D721Med (cell line): ENCODE measurements around the gene SCNN1B.

ENCODE experiments used
- DNase-seq: peaks from one replicate; pipeline ENCODE4 v3.0.0; 2011; ENCODE audit warnings: low spot score; ENCODE audit not compliant: insufficient read length
- FAIRE-seq: peaks from 2 replicates; lab custom pipeline; 2011; peaks lifted over from hg19 to GRCh38; lab: Jason Lieb, UNC
- TF ChIP-seq, protein P1 (sequence below): IDR thresholded peaks from 2 replicates; pipeline ENCODE4 v1.5.1; 2012; ENCODE audit warnings: mild to moderate bottlenecking, control low read depth; ENCODE audit not compliant: insufficient read depth; ENCODE audit errors: missing control alignments

The SCNN1B gene

DNA sequence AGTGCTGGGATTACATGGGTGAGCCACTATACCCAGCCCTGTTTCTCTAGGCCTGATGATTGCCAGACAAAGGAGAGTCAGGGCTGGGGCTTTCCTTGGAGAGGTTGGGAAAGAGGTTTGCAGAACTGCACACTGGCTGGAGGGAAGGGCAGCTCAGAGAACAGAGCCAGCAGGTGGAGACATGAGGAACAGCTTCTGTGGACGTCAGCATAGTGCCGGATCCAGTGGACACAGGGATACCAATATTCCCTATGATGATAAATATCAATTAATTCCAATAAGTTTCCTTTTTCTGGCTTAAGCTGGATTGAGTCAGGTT, 43.2 kb upstream of the SCNN1B start:
- DNase-seq (no peak), FAIRE-seq (no peak)
- TF ChIP-seq, protein P1, sequence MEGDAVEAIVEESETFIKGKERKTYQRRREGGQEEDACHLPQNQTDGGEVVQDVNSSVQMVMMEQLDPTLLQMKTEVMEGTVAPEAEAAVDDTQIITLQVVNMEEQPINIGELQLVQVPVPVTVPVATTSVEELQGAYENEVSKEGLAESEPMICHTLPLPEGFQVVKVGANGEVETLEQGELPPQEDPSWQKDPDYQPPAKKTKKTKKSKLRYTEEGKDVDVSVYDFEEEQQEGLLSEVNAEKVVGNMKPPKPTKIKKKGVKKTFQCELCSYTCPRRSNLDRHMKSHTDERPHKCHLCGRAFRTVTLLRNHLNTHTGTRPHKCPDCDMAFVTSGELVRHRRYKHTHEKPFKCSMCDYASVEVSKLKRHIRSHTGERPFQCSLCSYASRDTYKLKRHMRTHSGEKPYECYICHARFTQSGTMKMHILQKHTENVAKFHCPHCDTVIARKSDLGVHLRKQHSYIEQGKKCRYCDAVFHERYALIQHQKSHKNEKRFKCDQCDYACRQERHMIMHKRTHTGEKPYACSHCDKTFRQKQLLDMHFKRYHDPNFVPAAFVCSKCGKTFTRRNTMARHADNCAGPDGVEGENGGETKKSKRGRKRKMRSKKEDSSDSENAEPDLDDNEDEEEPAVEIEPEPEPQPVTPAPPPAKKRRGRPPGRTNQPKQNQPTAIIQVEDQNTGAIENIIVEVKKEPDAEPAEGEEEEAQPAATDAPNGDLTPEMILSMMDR, result no peak

DNA sequence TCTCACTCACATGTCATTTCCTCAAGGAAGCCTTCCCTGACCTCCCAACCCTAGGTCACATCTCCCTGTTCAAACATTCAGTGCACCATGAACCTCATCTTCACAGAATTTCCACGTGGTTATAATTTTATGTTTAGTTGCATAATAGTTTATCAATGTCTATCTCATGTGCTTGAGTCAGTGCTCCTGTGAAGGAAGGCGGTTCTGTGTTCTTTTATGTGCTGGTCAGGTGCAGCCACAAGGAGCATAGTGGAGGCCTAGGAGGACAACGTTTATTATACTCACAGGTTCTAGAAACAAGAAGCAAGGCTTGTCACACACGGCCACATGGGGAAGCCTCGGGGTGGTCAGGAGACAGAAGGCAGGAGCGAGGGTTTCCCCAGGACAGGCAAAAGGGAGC, 34.5 kb upstream of the SCNN1B start:
- no peak for DNase-seq
- TF ChIP-seq, protein P1, result no peak
- FAIRE-seq, result no peak

DNA sequence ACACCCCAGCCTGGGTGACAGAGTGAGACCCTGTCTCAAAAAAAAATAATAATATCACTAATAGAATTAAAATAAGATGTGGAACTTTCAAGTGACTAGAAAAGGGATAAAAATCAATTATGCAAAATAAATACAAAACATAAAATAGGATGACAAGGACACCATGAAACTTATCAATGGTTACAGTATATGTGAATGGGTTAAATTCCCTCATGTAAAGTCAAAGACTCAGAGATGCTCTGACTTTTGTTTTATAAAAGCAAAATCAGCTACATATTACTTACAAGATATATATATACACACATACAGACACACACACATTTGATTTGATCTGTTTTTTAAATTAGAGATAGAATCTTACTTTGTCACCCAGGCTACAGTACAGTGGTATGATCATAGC, 33.5 kb upstream of the SCNN1B start:
- TF ChIP-seq, protein P1, result no peak
- FAIRE-seq (no peak), DNase-seq (no peak)

DNA sequence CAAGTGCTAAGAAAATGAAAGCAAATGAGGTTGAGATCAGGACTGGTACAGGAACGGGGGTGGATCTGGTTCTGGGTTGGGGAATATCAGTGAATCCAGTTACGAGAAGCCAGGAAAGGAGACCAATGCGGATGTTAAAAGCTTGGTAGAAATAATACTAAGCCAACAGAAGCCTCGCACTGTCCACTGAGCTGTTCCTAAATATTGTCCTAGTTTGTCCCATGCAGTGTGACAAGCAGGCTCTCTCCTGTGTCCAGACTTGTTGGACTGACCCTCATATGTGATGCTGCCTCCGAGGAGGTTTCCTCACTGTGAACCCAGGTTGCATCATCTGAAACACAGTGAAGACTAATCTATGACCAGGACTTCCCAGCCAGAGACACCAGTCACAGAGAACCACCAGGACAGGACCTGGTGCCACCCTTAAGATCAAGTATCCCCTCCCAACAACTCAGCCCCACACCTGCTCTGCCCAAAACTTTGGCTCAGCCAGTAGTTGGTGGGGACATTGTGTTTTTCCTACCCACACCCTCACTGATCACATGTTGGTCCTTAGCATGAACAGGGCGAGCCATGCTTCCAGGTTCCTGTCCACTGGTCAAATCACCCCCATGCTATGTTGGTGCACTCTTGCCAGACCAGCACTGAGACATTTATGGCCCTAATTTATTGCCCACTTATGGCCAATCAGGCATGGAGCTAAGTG, 32.7 kb upstream of the SCNN1B start:
- DNase-seq (no peak), FAIRE-seq (no peak)
- TF ChIP-seq, protein P1, result no peak

DNA sequence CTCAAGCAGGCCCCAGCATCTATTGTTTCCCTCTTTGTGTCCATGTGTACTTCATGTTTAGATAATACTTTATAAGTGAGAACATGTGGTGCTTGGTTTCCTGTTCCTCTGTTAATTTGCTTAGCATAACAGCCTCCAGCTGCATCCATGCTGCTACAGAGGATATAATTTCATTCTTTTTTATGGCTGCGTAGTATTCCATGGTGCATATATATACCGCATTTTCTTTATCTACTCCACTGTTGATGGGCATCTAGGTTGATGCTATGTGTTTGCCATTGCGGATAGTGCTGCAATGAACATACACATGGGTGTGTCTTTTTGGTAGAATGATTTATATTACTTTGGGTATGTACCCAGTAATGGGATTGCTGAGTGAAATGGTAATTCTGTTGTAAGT, 31.4 kb upstream of the SCNN1B start:
- FAIRE-seq (no peak), DNase-seq (no peak)
- TF ChIP-seq, protein P1, result no peak

DNA sequence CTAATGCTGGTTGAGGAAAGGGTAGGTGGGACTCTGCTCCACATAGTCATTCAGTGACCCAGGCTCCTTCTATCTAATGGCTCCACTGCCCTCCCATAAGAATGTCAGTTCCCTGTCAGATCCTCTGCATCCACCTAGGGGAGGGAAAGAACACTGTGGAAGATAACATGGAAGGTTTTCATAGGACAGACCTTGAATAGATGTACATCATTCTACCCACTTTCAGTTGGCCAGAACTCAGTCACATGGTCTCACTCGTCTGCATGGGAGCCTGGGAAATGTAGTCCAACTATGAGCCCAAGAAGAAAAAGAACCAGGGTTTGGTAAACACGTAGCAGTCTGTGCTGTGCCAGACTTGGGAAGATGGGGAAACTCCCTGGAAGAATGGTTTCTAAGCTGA, 27.1 kb upstream of the SCNN1B start:
- DNase-seq (no peak), FAIRE-seq (no peak)
- TF ChIP-seq, protein P1, result no peak

DNA sequence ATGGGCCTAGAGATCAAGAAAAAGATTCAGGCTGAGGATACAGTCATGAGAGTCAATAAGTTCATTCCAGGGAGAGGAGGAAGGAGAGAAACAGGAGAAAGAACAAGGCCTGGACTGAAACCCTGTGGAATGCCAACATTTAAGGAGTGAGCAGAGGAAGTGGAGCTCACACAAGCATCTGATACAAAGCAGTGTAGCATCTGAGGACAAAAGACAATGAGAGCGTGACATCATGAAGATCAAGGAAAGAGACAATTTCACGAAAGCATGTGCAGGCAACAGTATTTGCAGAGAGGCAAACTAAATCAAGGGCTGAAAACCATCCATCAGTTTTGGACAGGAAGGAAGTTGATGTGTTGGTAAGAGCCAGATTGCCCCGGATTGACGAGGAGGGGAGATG, 25.3 kb upstream of the SCNN1B start:
- FAIRE-seq (no peak), DNase-seq (no peak)
- TF ChIP-seq, protein P1, result no peak
